Neural cell (in vitro differentiated cells): ENCODE data around the gene TEX2.

ENCODE experiments used
- CTCF ChIP-seq: fragments of 450-650 bp; IDR thresholded peaks from 2 replicates; pipeline ENCODE4 v1.5.1; 2014; ENCODE audit warnings: antibody characterized with exemption, mild to moderate bottlenecking, moderate library complexity; ENCODE audit not compliant: poor library complexity, severe bottlenecking
- EP300 ChIP-seq: fragments of 450-650 bp; conservative IDR thresholded peaks from 2 replicates; pipeline ENCODE4 v1.6.1; 2014; ENCODE audit warnings: antibody characterized with exemption, mild to moderate bottlenecking, moderate library complexity; ENCODE audit not compliant: poor library complexity, severe bottlenecking
- EZH2 ChIP-seq: fragments of 200-600, 300-800 bp; shearing (Covaris generic), sonication (generic); IDR thresholded peaks from 2 replicates; pipeline ENCODE4 v1.6.1; 2014; ENCODE audit warnings: antibody characterized with exemption, low read length, borderline replicate concordance, mild to moderate bottlenecking; ENCODE audit not compliant: insufficient read depth, poor library complexity, severe bottlenecking
- MXI1 ChIP-seq: fragments of 450-650 bp; conservative IDR thresholded peaks from 2 replicates; pipeline ENCODE4 v1.6.1; 2014; ENCODE audit warnings: antibody characterized with exemption, mild to moderate bottlenecking; ENCODE audit not compliant: poor library complexity, severe bottlenecking
- POLR2AphosphoS5 ChIP-seq: IDR thresholded peaks from 2 replicates; pipeline ENCODE4 v1.6.1; 2012
- RAD21 ChIP-seq: fragments of 450-650 bp; conservative IDR thresholded peaks from 2 replicates; pipeline ENCODE4 v1.6.1; 2014; ENCODE audit warnings: antibody characterized with exemption, mild to moderate bottlenecking, moderate library complexity
- REST ChIP-seq: IDR thresholded peaks from 2 replicates; pipeline ENCODE4 v1.6.1; 2012; ENCODE audit warnings: borderline replicate concordance

- TF ChIP-seq CTCF (no peak), REST (no peak), POLR2AphosphoS5 (no peak), EZH2 (no peak), RAD21 (no peak), MXI1 (no peak), EP300 (no peak)
Observed at GRCh38 chr17:64297467-64298088, 34.5 kb upstream of the TEX2 start.
